Sigmoid colon (tissue), 4 donors: ENCODE measurements around the gene MERTK.

Experiments
- POLR2A ChIP-seq, 2 donors: fragments of 450-650 bp; IDR thresholded peaks; one replicate each; pipeline ENCODE4 v1.6.1; 2016; ENCODE audit warnings: antibody characterized with exemption in 2 of 2, mild to moderate bottlenecking in 2 of 2, moderate library complexity in 2 of 2
- POLR2AphosphoS5 ChIP-seq, 4 donors: sonication (generic); formaldehyde crosslinking; IDR thresholded peaks; one replicate each; pipeline ENCODE4 v1.6.1; 2017; ENCODE audit warnings: antibody characterized with exemption in 4 of 4
- TF ChIP-seq, protein P1 (sequence below), 4 experiments: fragments of 450-650 bp in 3 of 4; fragments of 200-600 bp in 1 of 4; IDR thresholded peaks; one replicate each; pipeline ENCODE4 v1.5.1; 2016 to 2019; ENCODE audit warnings: antibody characterized with exemption in 4 of 4, mild to moderate bottlenecking in 3 of 4, moderate library complexity in 2 of 4

DNA sequence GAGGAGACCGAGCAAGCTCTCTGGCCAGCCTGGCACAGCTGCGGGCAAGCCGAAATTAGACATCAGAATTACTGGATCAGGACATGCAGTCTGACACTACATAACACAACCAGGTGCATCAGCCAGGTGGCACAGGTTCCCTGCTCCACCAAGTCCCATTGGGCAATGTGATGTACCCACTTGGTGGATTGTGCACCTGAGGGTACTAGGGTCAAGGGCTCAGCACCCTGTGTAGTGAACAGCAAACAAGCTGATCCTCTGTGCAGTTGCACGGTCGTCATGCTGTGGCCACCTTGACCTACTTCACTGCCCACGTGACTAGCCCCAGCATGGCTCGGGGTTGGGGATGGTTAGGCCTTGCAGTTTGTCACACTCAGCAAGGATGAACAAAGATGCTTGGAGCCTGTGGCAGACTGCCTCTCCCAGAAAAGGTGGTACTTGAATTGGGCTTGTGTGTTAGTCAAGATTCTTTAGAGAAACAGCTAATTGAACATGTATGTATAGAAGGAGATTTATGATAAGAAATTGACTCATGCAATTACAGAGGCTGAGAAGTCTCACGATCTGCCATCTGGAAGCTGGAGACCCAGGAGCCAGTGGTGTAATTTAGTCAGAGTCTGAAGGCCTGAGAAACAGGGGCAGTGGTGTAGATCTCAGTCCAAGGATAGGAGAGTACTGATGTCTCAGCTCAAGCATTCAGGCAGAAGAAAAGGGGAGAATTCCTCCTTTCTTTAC, 85.2 kb downstream of the MERTK start:
- TF ChIP-seq POLR2AphosphoS5 (IDR thresholded peaks at IDR 0.05) (no peak), POLR2A (IDR thresholded peaks at IDR 0.05) (no peak)
- TF ChIP-seq, protein P1, sequence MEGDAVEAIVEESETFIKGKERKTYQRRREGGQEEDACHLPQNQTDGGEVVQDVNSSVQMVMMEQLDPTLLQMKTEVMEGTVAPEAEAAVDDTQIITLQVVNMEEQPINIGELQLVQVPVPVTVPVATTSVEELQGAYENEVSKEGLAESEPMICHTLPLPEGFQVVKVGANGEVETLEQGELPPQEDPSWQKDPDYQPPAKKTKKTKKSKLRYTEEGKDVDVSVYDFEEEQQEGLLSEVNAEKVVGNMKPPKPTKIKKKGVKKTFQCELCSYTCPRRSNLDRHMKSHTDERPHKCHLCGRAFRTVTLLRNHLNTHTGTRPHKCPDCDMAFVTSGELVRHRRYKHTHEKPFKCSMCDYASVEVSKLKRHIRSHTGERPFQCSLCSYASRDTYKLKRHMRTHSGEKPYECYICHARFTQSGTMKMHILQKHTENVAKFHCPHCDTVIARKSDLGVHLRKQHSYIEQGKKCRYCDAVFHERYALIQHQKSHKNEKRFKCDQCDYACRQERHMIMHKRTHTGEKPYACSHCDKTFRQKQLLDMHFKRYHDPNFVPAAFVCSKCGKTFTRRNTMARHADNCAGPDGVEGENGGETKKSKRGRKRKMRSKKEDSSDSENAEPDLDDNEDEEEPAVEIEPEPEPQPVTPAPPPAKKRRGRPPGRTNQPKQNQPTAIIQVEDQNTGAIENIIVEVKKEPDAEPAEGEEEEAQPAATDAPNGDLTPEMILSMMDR (IDR thresholded peaks at IDR 0.05) = no peak
